ENCODE measurements around the gene TP53. TPM values are rescaled to one million over a fixed set of nuclear protein-coding genes. Genes with fewer than 3 reads are reported as not detected.

TP53 gene
- total RNA-seq, 1 experiment from 2014 or later: 129 TPM

GRCh38 chr17:7701681-7702080 is 14.4 kb upstream of the TP53 start:
- H3K4me1 ChIP-seq (ENCODE audit: control insufficient read depth, insufficient read depth, low read length): peaks cover 12% of the 10 kb centered on the region; the same call in 1 of the 2 replicates
- TF ChIP-seq TCF7L2 (IDR thresholded peaks at IDR 0.05; ENCODE audit: low read depth, low read length): no peak
- TF ChIP-seq POLR2AphosphoS5 (IDR thresholded peaks at IDR 0.05; ENCODE audit: low read depth, low read length): no peak
- TF ChIP-seq SIN3A (IDR thresholded peaks at IDR 0.05; ENCODE audit: borderline replicate concordance, insufficient read depth, low read depth, low read length): no peak
- ChIA-PET POLR2A (no interaction called here), CTCF (no interaction called here)
- in situ Hi-C loops (cut with HindIII; ENCODE audit: low pct_unique_long_range_greater_than_20kb, low sequenced_read_pairs): no loop called here
- BruUV-seq (replicated peaks): no TSS peak
- no peak overlapping the region for H3K4me3 ChIP-seq (ENCODE audit: low read depth in 2 of 2, low read length in 2 of 2)
- H3K9me3 ChIP-seq (ENCODE audit: control insufficient read depth, insufficient read depth, low read depth, low read length): no peaks in the 10 kb centered on the region
- DNase-seq (ENCODE audit: low read depth, low spot score) (no peak), ATAC-seq (no peak)
- H3K36me3 ChIP-seq (ENCODE audit: control insufficient read depth, insufficient read depth, low read length): no peaks in the 10 kb centered on the region
- intact Hi-C loops (cut with micrococcal nuclease; ENCODE audit: unreplicated experiment): no loop called here
- no peaks in the 10 kb centered on the region for H3K27me3 ChIP-seq (ENCODE audit: control insufficient read depth, insufficient read depth, low read length)
- no peak overlapping the region for H3K27ac ChIP-seq (ENCODE audit: low read length)

DNA sequence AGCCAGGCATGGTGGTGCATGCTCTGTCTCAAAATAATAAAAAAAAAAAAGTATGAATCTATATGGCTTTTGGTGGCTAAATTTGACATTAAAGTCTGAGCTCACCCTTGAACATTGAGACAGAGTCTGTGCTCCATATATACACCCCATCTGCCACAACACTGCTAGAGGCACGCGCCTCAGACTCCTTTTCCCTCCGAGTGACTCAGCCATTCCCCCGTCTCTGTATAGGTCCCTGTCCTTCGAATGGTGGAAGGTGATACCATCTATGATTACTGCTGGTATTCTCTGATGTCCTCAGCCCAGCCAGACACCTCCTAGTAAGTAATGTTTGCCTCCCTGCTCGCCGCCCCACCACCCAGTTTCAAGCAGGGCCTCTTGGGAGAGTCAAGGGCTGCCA is 13.2 kb upstream of the TP53 start:
- Histone ChIP-seq H3K27me3 (ENCODE audit: control insufficient read depth, insufficient read depth, low read length) (no peaks in the 10 kb centered on the region), H3K4me3 (ENCODE audit: low read depth in 2 of 2, low read length in 2 of 2) (no peak overlapping the region), H3K27ac (ENCODE audit: low read length) (no peak overlapping the region), H3K4me1 (ENCODE audit: control insufficient read depth, insufficient read depth, low read length) (peaks cover 10% of the 10 kb centered on the region; the same call in 1 of the 2 replicates), H3K36me3 (ENCODE audit: control insufficient read depth, insufficient read depth, low read length) (no peaks in the 10 kb centered on the region), H3K9me3 (ENCODE audit: control insufficient read depth, insufficient read depth, low read depth, low read length) (no peaks in the 10 kb centered on the region)
- no TSS peak for BruUV-seq (replicated peaks)
- ChIA-PET POLR2A (interaction anchor here (0.6 to 0.7 kb wide), 2 partner anchors 14 to 50 kb away, joined by 3 to 7 read pairs; partner anchors contain the start of gene ATP1B2), CTCF (no interaction called here)
- intact Hi-C loops (cut with micrococcal nuclease; ENCODE audit: unreplicated experiment) (no loop called here), in situ Hi-C loops (cut with HindIII; ENCODE audit: low pct_unique_long_range_greater_than_20kb, low sequenced_read_pairs) (no loop called here)
- DNase-seq (ENCODE audit: low read depth, low spot score) (no peak), ATAC-seq (no peak)
- TF ChIP-seq, protein P1, sequence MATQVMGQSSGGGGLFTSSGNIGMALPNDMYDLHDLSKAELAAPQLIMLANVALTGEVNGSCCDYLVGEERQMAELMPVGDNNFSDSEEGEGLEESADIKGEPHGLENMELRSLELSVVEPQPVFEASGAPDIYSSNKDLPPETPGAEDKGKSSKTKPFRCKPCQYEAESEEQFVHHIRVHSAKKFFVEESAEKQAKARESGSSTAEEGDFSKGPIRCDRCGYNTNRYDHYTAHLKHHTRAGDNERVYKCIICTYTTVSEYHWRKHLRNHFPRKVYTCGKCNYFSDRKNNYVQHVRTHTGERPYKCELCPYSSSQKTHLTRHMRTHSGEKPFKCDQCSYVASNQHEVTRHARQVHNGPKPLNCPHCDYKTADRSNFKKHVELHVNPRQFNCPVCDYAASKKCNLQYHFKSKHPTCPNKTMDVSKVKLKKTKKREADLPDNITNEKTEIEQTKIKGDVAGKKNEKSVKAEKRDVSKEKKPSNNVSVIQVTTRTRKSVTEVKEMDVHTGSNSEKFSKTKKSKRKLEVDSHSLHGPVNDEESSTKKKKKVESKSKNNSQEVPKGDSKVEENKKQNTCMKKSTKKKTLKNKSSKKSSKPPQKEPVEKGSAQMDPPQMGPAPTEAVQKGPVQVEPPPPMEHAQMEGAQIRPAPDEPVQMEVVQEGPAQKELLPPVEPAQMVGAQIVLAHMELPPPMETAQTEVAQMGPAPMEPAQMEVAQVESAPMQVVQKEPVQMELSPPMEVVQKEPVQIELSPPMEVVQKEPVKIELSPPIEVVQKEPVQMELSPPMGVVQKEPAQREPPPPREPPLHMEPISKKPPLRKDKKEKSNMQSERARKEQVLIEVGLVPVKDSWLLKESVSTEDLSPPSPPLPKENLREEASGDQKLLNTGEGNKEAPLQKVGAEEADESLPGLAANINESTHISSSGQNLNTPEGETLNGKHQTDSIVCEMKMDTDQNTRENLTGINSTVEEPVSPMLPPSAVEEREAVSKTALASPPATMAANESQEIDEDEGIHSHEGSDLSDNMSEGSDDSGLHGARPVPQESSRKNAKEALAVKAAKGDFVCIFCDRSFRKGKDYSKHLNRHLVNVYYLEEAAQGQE (IDR thresholded peaks at IDR 0.05; ENCODE audit: insufficient read depth in 1 of 2, low read depth in 2 of 2, low read length in 1 of 2): no peak
- no peak for TF ChIP-seq POLR2AphosphoS5 (IDR thresholded peaks at IDR 0.05; ENCODE audit: low read depth, low read length)
- no peak for TF ChIP-seq TCF7L2 (IDR thresholded peaks at IDR 0.05; ENCODE audit: low read depth, low read length)
- TF ChIP-seq SIN3A (IDR thresholded peaks at IDR 0.05; ENCODE audit: borderline replicate concordance, insufficient read depth, low read depth, low read length): no peak
- TF ChIP-seq CTCF (IDR thresholded peaks at IDR 0.05): no peak

GRCh38 chr17:7697828-7698588 is 10.7 kb upstream of the TP53 start:
- in situ Hi-C loops (cut with HindIII; ENCODE audit: low pct_unique_long_range_greater_than_20kb, low sequenced_read_pairs): no loop called here
- TF ChIP-seq POLR2AphosphoS5 (IDR thresholded peaks at IDR 0.05; ENCODE audit: low read depth, low read length): no peak
- no peak for TF ChIP-seq TCF7L2 (IDR thresholded peaks at IDR 0.05; ENCODE audit: low read depth, low read length)
- CTCF ChIA-PET: no interaction called here
- Histone ChIP-seq H3K27ac (ENCODE audit: low read length) (no peak overlapping the region), H3K27me3 (ENCODE audit: control insufficient read depth, insufficient read depth, low read length) (no peaks in the 10 kb centered on the region), H3K9me3 (ENCODE audit: control insufficient read depth, insufficient read depth, low read depth, low read length) (no peaks in the 10 kb centered on the region), H3K4me3 (ENCODE audit: low read depth in 2 of 2, low read length in 2 of 2) (no peak overlapping the region), H3K4me1 (ENCODE audit: control insufficient read depth, insufficient read depth, low read length) (no peaks in the 10 kb centered on the region), H3K36me3 (ENCODE audit: control insufficient read depth, insufficient read depth, low read length) (no peaks in the 10 kb centered on the region)
- no peak for DNase-seq (ENCODE audit: low read depth, low spot score)
- no TSS peak for BruUV-seq (replicated peaks)
- intact Hi-C loops (cut with micrococcal nuclease; ENCODE audit: unreplicated experiment): no loop called here
- POLR2A ChIA-PET: no interaction called here
- no peak for ATAC-seq
